ENCODE results near the gene CTR9. TPM values are rescaled to one million over a fixed set of nuclear protein-coding genes. Genes with fewer than 3 reads are reported as not detected.

CTR9 gene
- total RNA-seq, 1 experiment from 2014 or later = 31.0 TPM

DNA sequence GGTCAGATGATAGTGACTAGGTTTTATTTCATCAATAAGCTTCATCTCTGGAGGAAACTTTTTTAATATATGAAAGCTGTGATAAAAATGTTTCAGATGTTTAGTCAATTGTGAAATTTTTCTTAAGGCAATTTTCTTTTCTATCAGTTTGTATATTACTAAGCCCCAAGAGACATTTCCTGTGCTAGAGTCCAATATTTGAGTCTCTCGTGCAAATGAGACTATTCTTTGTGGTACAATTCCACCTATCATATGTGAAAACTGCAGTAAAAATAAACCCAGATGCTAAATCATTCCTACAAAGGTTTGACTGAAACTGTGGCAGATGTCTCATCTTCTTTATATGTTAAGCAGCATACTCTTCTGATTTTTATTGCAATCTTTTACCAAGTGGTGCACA is 28.0 kb downstream of the CTR9 start:
- DNase-seq (ENCODE audit: low read depth) = no peak

GRCh38 chr11:10780040-10780439 is 29.0 kb downstream of the CTR9 start:
- DNase-seq (ENCODE audit: low read depth) = no peak

DNA sequence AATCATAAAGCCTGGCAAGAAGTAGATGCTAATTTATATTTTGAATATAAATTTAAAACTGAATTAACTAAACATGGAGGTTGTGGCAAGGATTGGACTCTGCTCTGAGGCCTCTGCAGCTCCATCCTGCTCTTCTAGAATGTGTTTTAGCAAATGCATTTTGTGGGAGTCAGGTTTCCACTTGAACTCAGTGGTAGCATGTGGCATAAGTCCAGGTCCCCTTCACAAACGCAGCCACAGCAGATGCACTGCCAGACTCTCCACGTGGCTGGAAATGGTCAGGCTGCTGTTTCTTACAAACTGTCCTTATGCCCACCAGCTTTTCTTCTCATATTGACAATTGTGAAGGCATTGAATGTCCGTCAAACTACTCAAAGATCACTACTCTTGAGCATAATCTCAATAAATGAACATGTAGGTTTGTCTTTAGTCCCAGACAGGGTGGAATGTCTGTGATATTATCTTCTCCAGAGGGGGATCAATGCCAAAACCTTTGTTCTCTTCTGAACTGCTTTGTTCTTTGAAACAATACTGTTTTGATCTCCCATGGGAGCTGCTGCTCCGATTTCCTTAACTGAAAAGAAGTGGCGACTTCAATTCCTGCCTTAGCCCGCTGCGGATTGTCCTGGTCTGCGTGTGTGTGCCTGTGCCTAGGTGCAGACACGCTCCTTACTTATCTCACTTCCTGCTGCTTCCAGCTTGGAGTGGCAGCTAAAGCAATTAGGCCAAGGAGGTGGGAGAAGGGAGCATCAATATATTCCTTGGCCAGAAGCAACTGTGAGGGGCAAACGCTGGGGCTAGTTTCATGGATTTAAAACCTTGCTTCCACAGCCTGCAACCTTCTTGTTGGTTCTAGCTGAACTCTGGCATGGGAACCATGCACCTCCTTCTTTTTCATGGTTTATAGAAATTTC is 33.4 kb downstream of the CTR9 start:
- no peak for DNase-seq (ENCODE audit: low read depth)

DNA sequence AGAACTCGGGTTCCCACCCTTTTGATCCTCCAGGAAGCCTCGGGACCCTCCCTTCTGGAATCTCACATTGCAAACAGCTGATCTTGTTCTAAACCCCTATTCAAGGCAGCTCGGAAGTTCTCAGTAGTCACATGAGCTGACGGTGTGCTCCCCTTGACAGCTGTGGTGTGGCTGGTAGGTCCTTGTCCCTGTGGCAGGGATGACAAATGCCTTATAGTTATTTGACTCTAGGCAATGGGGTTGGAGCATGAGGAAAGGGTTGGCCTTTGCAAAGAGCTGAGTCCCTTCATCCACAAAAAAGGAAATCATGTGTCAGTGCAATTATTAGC is 34.1 kb downstream of the CTR9 start:
- no peak for DNase-seq (ENCODE audit: low read depth)

DNA sequence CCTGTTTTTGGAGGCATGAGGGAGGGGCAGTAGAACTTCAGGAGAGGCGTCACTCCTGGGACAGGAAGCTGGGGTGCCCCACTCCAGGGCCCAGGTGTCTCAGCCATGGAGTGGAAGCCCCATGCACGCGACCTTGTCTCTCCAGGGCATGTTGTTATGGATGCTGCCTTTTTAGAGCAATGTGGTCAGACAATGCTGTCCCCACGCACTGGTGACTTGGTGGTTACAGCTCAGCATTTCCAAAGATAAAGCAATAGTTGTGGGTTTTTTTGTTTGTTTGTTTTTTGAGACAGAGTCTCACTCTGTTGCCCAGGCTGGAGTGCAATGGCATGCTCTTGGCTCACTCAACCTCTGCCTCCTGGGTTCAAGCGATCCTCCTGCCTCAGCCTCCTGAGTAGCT is 35.4 kb downstream of the CTR9 start:
- no peak for DNase-seq (ENCODE audit: low read depth)

- DNase-seq (ENCODE audit: low read depth) = peak; percentile 67
Observed at GRCh38 chr11:10792385-10793068, 41.5 kb downstream of the CTR9 start.

DNA sequence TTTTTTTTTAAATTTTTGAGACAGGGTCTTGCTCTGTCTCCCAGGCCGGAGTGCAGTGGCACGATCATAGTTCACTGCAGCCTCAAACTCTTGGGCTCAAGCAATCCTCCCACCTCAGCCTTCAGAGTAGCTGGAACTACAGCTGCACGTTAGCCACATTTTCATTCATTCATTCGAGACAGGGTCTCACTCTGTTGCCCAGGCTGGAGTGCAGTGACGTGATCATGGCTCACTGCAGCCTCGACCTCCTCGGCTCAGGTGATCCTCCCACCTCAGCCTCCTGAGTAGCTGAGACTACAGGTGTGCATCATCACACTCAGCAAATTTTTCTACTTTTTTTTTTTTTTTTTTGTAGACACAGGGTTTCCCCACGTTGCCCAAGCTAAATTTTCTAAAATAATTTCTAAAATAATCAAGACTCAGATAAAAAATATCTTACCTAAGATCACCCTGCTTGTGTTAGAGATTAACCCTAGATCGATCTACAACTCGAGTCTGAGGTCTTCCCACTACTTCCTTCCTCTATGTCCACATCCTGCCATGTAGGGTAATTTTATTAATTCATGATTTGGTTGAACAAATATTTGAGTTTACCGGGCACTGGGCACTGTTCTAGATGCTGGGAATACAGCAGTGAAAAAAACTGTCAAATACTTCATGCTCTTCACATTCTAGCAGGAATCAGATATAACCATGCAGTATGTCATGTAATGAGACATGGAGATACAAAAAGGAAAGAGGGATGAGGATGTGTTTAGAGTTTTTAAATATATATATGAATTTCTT is 42.6 kb downstream of the CTR9 start:
- DNase-seq (ENCODE audit: low read depth) = no peak

- DNase-seq (ENCODE audit: low read depth) = no peak
Observed at GRCh38 chr11:10796191-10796590, 45.1 kb downstream of the CTR9 start.

DNA sequence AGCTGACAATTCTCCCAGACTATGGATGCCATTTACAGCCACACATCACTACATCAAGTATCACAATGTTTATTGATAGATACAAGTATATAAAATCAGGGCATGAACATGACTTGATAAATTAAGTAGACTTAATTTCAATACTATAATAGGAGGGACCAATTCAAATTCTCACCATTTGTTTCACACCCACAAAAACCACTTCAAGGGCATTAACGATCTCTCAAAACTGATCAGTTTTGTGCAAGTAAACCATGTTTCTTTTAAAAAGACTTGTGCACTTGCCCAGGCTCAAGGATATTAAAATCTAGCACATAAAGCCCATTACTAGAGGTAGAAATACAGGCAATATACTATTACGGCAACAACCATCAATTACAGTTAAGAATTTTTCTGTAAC is 46.0 kb downstream of the CTR9 start:
- no peak for DNase-seq (ENCODE audit: low read depth)

DNA sequence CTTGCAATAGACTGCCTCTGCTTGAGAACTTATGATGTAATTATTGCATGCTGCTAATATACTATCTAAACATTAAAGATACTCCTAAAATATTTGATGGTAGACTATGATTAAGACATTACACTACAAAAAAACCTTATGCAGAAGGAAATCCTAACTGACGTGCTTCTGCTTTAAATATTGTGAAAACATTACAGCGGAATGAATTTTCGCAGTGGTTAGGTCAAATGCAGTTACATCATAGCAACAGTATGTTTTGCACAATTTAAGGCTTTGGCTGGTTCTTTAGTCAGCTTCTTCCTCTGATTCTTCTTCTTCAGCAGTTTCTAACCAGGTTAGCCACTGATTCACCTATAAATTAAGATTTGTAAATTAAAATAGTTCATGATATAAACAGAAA is 46.5 kb downstream of the CTR9 start:
- no peak for DNase-seq (ENCODE audit: low read depth)

GRCh38 chr11:10798330-10798928 is 47.4 kb downstream of the CTR9 start:
- DNase-seq (ENCODE audit: low read depth) = no peak

GRCh38 chr11:10800292-10800691 is 49.2 kb downstream of the CTR9 start:
- no peak for DNase-seq (ENCODE audit: low read depth)

DNA sequence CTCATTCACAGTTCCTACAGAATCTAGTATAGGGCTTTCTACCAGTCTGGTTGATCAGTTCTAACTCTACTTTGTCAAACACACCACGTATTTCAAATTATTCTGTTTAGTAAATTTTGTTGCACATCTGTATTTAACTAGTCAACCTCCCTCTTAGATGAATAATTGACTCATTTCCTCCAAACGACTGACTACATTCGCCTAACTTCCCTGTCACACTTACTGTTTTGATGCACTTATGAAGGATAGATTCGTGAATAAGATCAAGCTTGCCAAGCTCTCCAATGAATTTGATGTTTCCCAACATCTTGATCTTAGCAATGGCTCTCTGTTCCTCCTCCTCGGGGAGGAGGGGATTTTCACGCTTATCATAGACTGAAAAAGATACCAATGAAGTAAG is 52.6 kb downstream of the CTR9 start:
- DNase-seq (ENCODE audit: low read depth) = no peak

DNA sequence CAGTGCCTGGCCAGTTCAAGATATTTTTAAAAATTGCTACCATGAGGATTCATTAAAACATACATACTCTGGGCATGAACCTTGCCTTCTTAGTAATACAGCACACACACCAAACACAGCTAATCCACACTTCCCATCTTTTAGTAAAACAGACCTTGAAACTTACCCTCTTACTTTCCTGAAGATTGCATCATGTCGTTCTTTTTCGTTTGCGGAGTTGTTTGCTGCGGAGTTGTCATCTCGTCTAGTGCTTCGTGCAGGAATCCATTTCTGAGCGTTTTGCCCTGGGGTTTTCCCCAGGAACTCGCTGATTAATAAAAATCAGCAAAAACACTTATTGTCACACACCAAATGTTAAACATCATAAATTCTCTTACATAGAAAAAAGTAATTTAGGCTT is 54.7 kb downstream of the CTR9 start:
- DNase-seq (ENCODE audit: low read depth) = no peak

DNA sequence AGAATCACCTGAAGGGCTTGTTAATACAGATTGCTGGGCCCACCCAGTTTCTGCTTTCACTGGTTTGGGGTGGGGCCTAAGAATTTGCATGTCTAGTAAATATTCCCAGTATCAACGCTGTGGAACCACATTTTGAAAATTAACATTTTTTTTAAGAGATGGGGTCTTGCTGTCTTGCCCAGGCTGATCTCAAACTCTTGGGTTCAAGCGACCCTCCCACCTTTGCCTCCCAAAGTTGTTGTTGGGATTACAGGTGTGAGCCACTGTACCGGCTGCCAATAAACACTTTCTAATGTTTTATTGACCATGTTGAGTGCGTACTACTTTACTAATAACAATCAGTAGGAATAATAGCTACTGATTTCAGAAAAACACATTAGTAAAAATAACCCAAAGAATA is 55.2 kb downstream of the CTR9 start:
- no peak for DNase-seq (ENCODE audit: low read depth)

DNA sequence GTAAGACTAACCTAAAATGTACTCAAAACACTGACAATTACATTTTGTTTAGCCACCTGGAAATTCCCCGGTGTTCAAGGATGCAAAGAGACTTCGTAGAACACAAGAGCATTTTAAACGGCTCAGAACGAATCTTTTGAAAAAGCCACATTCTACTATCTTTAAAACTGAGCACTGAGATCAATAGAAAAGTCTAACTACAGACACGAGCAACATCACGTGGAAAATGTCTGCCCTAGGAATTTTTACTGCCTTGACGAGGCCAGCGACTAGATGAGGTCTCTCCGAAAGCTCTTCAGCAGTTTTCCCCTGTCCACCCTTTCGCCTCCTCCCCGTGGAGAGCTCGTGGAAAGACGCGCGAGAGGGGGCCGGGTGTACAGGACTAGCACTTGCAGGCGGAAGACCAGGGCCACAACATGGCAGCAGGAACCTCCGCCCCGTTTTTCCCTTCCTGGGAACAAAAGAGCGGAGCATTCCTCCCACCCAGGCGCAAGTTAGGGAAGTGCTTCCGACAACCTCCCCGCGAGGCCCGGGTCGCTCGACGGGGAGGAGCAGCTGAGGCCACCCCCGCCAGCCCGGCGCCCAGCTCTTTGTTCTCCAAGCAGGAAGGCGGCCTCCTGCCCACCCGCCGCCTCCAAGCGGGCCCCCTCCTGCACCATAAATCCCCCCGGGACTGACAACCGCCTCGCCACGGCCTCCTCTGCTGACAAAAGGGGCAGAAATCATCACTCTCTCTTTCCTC is 56.6 kb downstream of the CTR9 start:
- peak; percentile 46 for DNase-seq (ENCODE audit: low read depth)

DNA sequence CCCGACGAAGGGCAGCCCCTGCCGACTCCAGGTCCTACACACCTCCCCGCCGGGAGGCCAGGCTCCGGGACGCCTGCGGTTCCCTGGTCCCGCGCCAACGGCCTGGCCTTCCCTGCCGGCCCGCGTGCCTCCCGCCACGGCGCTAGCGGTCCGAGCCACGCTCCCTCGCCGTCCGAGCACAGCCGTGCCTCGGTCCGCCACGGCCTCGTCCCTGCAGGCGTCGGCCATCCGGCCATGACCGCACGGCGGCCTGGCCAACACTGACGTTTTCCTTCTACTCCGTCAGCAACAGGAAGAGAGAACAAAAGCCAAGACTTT is 57.1 kb downstream of the CTR9 start:
- no peak for DNase-seq (ENCODE audit: low read depth)

DNA sequence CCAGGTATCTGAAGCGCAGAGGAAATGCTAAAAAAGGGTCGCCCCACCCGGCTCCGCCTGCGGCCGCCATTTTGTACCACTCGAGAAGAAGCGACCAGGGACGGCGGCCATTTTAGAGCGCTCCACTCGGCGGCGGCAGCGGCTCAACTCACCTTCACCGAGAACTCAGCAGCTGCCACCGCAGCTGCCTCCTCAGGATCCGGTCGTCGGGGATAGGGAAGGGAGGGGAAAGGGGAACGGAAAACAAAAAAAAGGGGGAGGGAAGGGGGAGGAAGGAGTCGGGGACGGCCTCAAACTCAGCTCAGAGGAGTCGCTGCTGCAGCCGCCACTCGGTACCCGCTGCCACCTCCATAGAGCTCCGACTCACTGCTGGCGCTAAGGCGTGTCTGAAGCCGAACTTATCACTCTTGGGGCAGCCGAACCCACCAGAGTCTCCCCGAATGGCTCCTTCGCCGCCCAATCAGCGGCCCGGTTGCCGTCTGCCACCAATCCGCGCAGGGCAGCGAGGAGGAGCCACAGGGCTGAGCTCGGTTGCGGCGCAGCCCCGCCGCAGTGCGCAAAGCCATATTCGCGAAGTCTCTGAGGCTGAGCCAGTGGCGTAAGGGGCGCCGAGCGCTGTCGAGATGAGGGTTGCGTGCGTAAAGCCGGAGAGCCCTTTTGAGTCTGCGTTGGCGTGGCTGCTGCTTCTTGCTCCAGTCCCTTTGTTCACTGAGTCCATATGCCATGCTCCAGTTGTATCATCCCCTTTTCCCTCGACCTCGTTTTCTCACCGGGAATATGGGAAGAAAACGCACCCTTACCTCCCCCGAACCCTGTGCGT is 57.7 kb downstream of the CTR9 start, which contains the start of gene EIF4G2:
Gene EIF4G2 (minus strand): TSS at position 374 of the 820 bp plus-strand sequence.
- peak; percentile 99 for DNase-seq (ENCODE audit: low read depth)

DNA sequence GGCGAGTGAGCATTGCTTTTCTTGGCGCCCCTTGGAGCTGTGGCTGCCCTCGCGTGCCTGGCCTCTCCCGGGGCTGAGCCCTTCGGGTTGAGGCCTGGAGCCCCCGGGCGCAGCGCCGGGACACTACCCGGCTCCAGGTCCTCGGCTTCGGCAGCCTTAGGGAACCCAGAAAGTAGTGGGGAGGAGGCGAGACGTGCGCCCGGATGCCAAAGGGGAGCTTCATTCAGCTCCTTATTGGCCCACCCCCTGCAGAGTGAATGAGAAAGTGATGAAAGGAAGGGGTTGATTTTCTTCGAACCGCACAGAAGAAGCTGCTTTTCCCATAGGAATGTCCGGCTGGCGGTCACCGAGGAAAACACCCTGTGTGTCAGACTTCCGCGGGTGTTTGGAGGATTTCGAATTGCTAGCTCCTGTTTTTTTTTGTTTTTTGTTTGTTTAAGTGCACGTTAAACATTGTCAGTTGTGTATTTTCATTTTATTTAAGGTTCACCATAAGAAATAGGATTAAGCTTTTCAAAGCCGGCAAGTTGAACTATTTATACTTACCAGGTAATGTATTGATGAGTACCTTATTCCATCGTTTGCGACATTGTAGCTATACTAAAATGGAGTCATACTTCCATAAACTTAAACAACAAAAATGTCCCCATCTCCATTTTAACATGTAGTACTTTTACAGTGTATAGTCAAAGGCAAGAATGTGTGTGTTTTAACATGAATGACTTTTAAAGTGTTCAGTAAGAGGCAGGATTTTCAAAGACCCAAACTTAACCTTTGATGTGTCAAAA is 58.5 kb downstream of the CTR9 start:
- DNase-seq (ENCODE audit: low read depth) = peak; percentile 76
